Brain microvascular endothelial cell (primary cell): ENCODE data around the gene NOD2.

ENCODE experiments used
- DNase-seq: peaks from one replicate; pipeline ENCODE4 v3.0.0-alpha.2; 2020
- H3K27ac ChIP-seq: fragments of 250-450 bp; sonication (Bioruptor Pico); 2 replicates; pipeline ENCODE4 v1.5.1; 2020; ENCODE audit warnings: mild to moderate bottlenecking, moderate library complexity
- H3K27me3 ChIP-seq: fragments of 250-450 bp; sonication (Bioruptor Pico); replicated peaks from 2 replicates; pipeline ENCODE4 v1.5.1; 2020; ENCODE audit warnings: mild to moderate bottlenecking
- H3K36me3 ChIP-seq: fragments of 250-450 bp; sonication (Bioruptor Pico); replicated peaks from 2 replicates; pipeline ENCODE4 v1.5.1; 2020; ENCODE audit warnings: mild to moderate bottlenecking
- H3K4me3 ChIP-seq: 2 replicates; pipeline ENCODE4 v1.5.1; 2011; ENCODE audit warnings: low read depth, mild to moderate bottlenecking, control low read depth, low read length, moderate library complexity
- in situ Hi-C: cut with HindIII; loops from 2 replicates; pipeline ENCODE4 v1.10.0; 2017; ENCODE audit warnings: low sequenced_read_pairs, low pct_ligation_motif_present
- TF ChIP-seq, protein P1 (sequence below): IDR thresholded peaks from 2 replicates; pipeline ENCODE4 v1.5.1; 2011; ENCODE audit warnings: low read depth, mild to moderate bottlenecking, moderate library complexity, low read length, control low read depth, inconsistent platforms; ENCODE audit errors: missing control alignments

Gene NOD2

DNA sequence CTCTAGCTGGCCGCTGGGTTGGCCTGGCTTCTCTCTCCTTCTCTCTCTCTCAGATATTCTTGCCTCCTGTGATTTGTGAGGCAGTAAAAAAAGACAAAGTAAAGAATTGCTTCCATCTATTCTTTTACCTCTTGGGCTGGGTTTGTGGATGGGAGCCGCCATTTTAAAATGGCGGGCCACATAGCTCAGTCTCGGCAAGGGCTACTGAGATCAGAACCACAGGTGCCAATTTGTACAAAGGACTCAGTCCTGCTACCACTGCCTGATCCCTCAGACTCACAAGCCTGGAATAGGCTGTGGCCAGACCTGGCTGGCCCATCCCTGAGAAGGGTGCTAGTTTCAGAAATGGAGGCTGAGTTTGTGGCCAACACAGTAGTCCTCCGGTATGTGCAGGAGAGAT, 24.1 kb downstream of the NOD2 start:
- in situ Hi-C loops: no loop called here
- no peaks in the 10 kb centered on the region for H3K36me3 ChIP-seq
- no peaks in the 10 kb centered on the region for H3K27me3 ChIP-seq
- no peak overlapping the region for H3K27ac ChIP-seq
- no peak overlapping the region for H3K4me3 ChIP-seq
- TF ChIP-seq, protein P1, sequence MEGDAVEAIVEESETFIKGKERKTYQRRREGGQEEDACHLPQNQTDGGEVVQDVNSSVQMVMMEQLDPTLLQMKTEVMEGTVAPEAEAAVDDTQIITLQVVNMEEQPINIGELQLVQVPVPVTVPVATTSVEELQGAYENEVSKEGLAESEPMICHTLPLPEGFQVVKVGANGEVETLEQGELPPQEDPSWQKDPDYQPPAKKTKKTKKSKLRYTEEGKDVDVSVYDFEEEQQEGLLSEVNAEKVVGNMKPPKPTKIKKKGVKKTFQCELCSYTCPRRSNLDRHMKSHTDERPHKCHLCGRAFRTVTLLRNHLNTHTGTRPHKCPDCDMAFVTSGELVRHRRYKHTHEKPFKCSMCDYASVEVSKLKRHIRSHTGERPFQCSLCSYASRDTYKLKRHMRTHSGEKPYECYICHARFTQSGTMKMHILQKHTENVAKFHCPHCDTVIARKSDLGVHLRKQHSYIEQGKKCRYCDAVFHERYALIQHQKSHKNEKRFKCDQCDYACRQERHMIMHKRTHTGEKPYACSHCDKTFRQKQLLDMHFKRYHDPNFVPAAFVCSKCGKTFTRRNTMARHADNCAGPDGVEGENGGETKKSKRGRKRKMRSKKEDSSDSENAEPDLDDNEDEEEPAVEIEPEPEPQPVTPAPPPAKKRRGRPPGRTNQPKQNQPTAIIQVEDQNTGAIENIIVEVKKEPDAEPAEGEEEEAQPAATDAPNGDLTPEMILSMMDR: no peak
- DNase-seq: no peak

DNA sequence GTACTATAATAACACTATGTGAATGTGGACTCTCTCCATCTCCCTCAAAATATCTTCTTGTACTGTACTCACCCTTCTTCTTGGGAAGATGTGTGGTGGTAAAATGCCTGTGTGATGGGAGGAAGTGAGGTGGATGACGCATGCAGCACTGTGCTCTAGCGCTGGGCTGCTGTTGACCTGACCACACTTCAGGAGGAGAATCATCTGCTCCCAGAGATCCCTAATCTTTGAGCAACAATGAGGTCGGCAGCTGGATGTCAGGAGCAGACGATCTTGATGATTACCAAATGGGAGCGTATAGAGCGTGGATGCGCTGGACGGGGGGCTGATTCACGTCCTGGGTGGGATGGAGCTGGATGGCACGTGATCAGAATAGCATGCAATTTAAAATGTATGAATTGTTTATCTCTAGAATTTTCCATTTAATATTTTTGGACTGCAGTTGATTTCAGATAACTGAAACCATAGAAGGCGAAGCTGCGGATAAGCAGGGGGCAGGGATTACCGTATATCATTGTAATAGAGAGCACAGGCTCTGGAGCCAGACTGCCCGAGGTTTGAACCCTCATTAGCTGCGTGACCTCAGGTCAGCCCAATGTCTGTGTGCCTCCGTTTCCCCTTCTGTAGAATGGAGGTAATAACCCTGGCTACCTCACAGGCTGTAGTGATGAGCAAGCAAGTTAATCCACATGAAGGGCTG, 24.8 kb downstream of the NOD2 start:
- H3K27me3 ChIP-seq: no peaks in the 10 kb centered on the region
- no peak for DNase-seq
- no peak overlapping the region for H3K27ac ChIP-seq
- H3K36me3 ChIP-seq: no peaks in the 10 kb centered on the region
- in situ Hi-C loops: no loop called here
- H3K4me3 ChIP-seq: no peak overlapping the region
- TF ChIP-seq, protein P1: no peak

GRCh38 chr16:50718761-50719400, 25.5 kb downstream of the NOD2 start:
- in situ Hi-C loops: no loop called here
- Histone ChIP-seq H3K27me3 (no peaks in the 10 kb centered on the region), H3K36me3 (no peaks in the 10 kb centered on the region), H3K27ac (no peak overlapping the region), H3K4me3 (no peak overlapping the region)
- TF ChIP-seq, protein P1: no peak
- no peak for DNase-seq

DNA sequence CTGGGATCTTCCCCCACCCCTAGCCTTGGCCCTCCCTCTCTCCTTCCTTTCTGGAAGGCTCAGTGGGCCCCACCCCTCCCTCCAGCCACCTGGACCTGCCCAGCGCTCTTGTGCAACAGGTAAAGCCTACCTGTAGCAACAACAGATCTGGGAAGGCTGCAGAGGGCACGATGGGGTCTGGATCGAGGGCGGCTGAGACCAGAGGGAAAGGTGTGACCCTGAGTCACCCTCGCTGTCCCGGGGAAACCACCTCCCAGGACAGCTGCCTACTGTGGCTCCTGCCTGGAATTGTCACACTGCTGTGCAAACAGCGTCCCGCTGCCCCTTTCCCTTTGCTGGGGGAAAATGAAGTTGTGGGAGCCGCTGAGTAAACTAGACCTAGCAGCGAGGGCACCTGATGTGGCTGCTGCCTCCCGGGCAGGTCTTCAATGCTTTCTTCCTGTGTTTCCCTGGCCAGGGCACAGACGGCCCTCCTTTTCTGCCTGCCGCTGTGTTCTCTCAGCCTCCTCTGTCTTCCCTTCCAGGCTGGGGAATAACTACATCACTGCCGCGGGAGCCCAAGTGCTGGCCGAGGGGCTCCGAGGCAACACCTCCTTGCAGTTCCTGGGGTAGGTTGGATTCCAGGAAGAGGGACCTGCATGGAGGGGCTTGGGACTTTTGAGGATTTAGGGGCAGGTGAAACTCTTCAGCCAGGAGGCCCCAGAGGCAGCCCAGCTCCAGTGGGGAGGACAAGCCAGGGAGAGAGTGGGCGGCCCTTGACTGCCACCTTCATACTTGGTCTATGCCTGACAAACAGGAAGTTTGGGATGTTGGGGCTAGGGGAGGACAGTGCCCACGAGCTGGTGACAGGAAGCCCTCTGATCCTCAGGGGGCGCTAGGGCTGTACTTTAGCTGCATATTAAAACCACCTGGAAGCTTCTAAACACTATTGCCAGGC, 26.3 kb downstream of the NOD2 start:
- H3K27me3 ChIP-seq: no peaks in the 10 kb centered on the region
- in situ Hi-C loops: no loop called here
- no peak for DNase-seq
- no peaks in the 10 kb centered on the region for H3K36me3 ChIP-seq
- TF ChIP-seq, protein P1: no peak
- H3K4me3 ChIP-seq: no peak overlapping the region
- H3K27ac ChIP-seq: no peak overlapping the region

DNA sequence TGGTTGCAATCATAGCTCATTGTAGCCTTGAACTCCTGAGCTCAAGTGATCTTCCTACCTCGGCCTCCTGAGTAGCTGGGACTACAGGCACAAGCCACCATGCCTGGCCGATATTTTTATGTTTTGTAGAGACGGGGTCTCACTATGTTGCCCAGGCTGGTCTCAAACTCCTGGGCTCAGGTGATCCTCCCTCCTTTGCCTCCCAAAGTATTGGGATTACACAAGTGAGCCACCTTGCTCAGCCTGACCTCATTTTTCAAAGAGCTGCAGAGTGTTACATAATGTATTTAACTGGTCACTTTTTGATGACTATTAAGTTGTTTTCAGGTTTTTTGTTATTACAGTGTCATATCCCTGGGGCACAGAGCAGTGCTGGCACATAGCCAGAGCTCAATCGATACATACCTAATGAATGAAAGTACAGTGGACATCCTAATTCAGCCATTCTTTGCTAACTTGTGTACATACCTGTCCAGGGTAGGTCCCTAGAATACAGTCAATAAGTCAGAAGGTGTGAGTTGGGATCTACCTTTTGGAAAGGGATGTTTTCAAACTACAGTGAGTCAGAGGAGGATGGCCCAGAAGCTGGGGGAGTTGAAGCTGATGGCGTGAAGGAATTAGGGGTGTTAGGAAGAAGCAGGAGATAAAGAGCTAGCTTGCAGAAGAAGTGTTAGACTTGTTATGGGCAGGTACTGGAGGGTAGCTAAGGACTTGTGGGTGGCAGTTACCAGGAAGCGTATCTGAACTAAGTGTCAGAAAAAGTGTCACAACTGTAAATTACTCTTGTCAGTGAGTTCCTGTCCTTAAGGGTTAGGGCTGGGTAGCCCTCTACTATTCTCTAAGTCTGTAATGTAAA, 28.4 kb downstream of the NOD2 start:
- TF ChIP-seq, protein P1: no peak
- H3K27me3 ChIP-seq: no peaks in the 10 kb centered on the region
- no peaks in the 10 kb centered on the region for H3K36me3 ChIP-seq
- H3K4me3 ChIP-seq: no peak overlapping the region
- no peak overlapping the region for H3K27ac ChIP-seq
- in situ Hi-C loops: no loop called here
- no peak for DNase-seq
